ENCODE results near the gene TMED10.

TMED10 gene

GRCh38 chr14:75084513-75084912 is 91.9 kb downstream of the TMED10 start:
- no peak for DNase-seq (ENCODE audit: low spot score)

DNA sequence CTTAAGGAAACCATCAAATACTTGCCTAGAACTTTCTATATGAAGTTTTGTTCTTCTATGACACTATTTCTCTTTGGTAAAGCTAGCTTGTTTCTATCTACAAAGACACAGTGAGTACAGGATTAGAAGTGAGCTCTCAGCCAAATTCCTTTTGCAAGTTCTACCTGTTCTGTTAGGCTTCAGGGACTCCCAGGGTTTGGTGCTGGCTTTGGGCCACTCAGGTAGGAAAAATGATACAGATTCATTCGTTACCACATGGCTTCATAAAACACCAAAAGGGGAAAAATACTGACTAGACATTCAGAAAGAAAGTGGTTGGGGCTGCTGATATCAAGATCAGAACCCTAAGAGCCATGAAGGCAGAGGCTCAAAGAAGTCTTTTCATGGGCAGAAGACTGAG is 93.1 kb downstream of the TMED10 start:
- DNase-seq (ENCODE audit: low spot score) = no peak

GRCh38 chr14:75081660-75082229 is 94.7 kb downstream of the TMED10 start:
- DNase-seq (ENCODE audit: low spot score) = no peak
